Stimulated activated CD8-positive, alpha-beta memory T cell treated with anti-CD3 and anti-CD28 coated beads, Interleukin-2, amount 100 ng/mL, for 1 hour (primary cell): ENCODE measurements around the gene GAGE12G.
"Not testable (repeated sequence)": the region's sequence is repeated elsewhere in the genome, so short reads cannot be mapped to it uniquely, and the experiment has no call there.

Experiments
- DNase-seq, 2 donors: peaks; one replicate each; pipeline ENCODE4 v3.0.0-alpha.2; 2020; ENCODE audit warnings: low read depth in 2 of 2

Gene GAGE12G

GRCh38 chrX:49570100-49570499 is at the start of gene GAGE12G:
Gene GAGE12G, plus strand, starts transcription at chrX:49570400. Its CDS starts 1,155 bp downstream, at chrX:49571555.
- not testable (repeated sequence) for DNase-seq

- not testable (repeated sequence) for DNase-seq
These were observed 38.3 kb upstream of the GAGE12G start, which contains the start of gene GAGE12C for GRCh38 chrX:49531877-49532276. Gene GAGE12C, plus strand, starts transcription at chrX:49532177. Its CDS starts 1,155 bp downstream, at chrX:49533332.

- not testable (repeated sequence) for DNase-seq
These were observed 28.8 kb upstream of the GAGE12G start, which contains the start of gene GAGE12D for GRCh38 chrX:49541433-49541832. Gene GAGE12D, plus strand, starts transcription at chrX:49541733. Its CDS starts 1,155 bp downstream, at chrX:49542888.

GRCh38 chrX:49550989-49551388 is 19.2 kb upstream of the GAGE12G start, which contains the start of gene GAGE12E:
Gene GAGE12E, plus strand, starts transcription at chrX:49551289. Its CDS starts 1,155 bp downstream, at chrX:49552444.
- DNase-seq: not testable (repeated sequence)

- DNase-seq: not testable (repeated sequence)
These were observed 9.7 kb upstream of the GAGE12G start, which contains the start of gene GAGE12F for GRCh38 chrX:49560542-49560941. Gene GAGE12F, plus strand, starts transcription at chrX:49560842. Its CDS starts 1,155 bp downstream, at chrX:49561997.

- DNase-seq: not testable (repeated sequence)
These were observed 1.5 kb upstream of the GAGE12G start for GRCh38 chrX:49568728-49569127.

- DNase-seq: not testable (repeated sequence)
These were observed 1.0 kb upstream of the GAGE12G start for GRCh38 chrX:49569152-49569551.

GRCh38 chrX:49579649-49580048 is 9.4 kb downstream of the GAGE12G start, which contains the start of gene GAGE12H:
Gene GAGE12H, plus strand, starts transcription at chrX:49579949. Its CDS starts 1,155 bp downstream, at chrX:49581104.
- DNase-seq: not testable (repeated sequence)

- not testable (repeated sequence) for DNase-seq
These were observed 19.0 kb downstream of the GAGE12G start, which contains the start of gene GAGE2A for GRCh38 chrX:49589196-49589595. Gene GAGE2A, plus strand, starts transcription at chrX:49589496. Its CDS starts 1,155 bp downstream, at chrX:49590651.

- not testable (repeated sequence) for DNase-seq
These were observed 19.7 kb downstream of the GAGE12G start for GRCh38 chrX:49589769-49590478.

GRCh38 chrX:49590488-49590887 is 20.3 kb downstream of the GAGE12G start:
- not testable (repeated sequence) for DNase-seq

GRCh38 chrX:49598720-49599119 is 28.5 kb downstream of the GAGE12G start, which contains the start of gene GAGE1:
Gene GAGE1, plus strand, starts transcription at chrX:49599020. Its CDS starts 1,155 bp downstream, at chrX:49600175.
- DNase-seq: not testable (repeated sequence)

GRCh38 chrX:49610718-49611310 is 40.6 kb downstream of the GAGE12G start:
- no peak for DNase-seq

GRCh38 chrX:49618574-49618973 is 48.4 kb downstream of the GAGE12G start:
- no peak for DNase-seq
